ENCODE data around the gene RNF167. TPM values are rescaled to one million over a fixed set of nuclear protein-coding genes. Genes with fewer than 3 reads are reported as not detected.

The RNF167 gene
- total RNA-seq, 6 experiments from 2014 or later, result 52.1 to 73.5 (median 57.5) TPM

- H3K9me3 ChIP-seq, result no peaks in the 10 kb centered on the region
- H3K27ac ChIP-seq, result no peak overlapping the region
- no peak overlapping the region for H3K4me3 ChIP-seq
- H3K36me3 ChIP-seq, result peaks cover 0 to 18% (median 6%) of the 10 kb centered on the region in 4 donors
- intact Hi-C loops (cut with DNase I), result loop anchor here in 1 of 2 donors (10.0 kb wide), 1 partner anchor 58 kb away; no protein-coding TSS in a partner anchor
- TF ChIP-seq POLR2A (IDR thresholded peaks at IDR 0.05) (no peak), CTCF (IDR thresholded peaks at IDR 0.05) (no peak)
- WGBS (ENCODE audit: insufficient coverage, low coverage, low lambda C conversion rate, missing lambda C conversion rate), result no CpG with 5 or more reads among the region's 12 CpGs
- peaks cover 0 to 21% (median 10%) of the 10 kb centered on the region in 4 donors for H3K4me1 ChIP-seq
- ATAC-seq, result no peak
- no peak for DNase-seq
- H3K27me3 ChIP-seq, result no peaks in the 10 kb centered on the region
These were observed 32.3 kb downstream of the RNF167 start for GRCh38 chr17:4972322-4972721.

- intact Hi-C loops (cut with DNase I), result loop anchor here in 1 of 2 donors (10.0 kb wide), 1 partner anchor 58 kb away; no protein-coding TSS in a partner anchor
- H3K4me3 ChIP-seq, result no peak overlapping the region
- no CpG with 5 or more reads among the region's 12 CpGs for WGBS (ENCODE audit: insufficient coverage, low coverage, low lambda C conversion rate, missing lambda C conversion rate)
- peaks cover 0 to 21% (median 10%) of the 10 kb centered on the region in 4 donors for H3K4me1 ChIP-seq
- H3K9me3 ChIP-seq, result no peaks in the 10 kb centered on the region
- H3K27ac ChIP-seq, result no peak overlapping the region
- ATAC-seq, result no peak
- no peak for TF ChIP-seq CTCF (IDR thresholded peaks at IDR 0.05)
- TF ChIP-seq POLR2A (IDR thresholded peaks at IDR 0.05), result no peak
- DNase-seq, result no peak
- H3K36me3 ChIP-seq, result peaks cover 0 to 22% (median 8%) of the 10 kb centered on the region in 4 donors
- H3K27me3 ChIP-seq, result no peaks in the 10 kb centered on the region
These were observed 32.7 kb downstream of the RNF167 start for GRCh38 chr17:4972752-4973151.

GRCh38 chr17:4973256-4974114, 33.4 kb downstream of the RNF167 start:
- intact Hi-C loops (cut with DNase I), result loop anchor here in 1 of 2 donors (10.0 kb wide), 1 partner anchor 59 kb away; no protein-coding TSS in a partner anchor
- Histone ChIP-seq H3K9me3 (no peaks in the 10 kb centered on the region), H3K27me3 (no peaks in the 10 kb centered on the region), H3K4me3 (no peak overlapping the region), H3K4me1 (peaks cover 0 to 20% (median 10%) of the 10 kb centered on the region in 4 donors), H3K27ac (no peak overlapping the region), H3K36me3 (peaks cover 0 to 29% (median 11%) of the 10 kb centered on the region in 4 donors)
- no peak for TF ChIP-seq POLR2A (IDR thresholded peaks at IDR 0.05)
- no peak for DNase-seq
- WGBS (ENCODE audit: insufficient coverage, low coverage, low lambda C conversion rate, missing lambda C conversion rate), result 31% methylated on average over 2 of the region's 10 CpGs
- ATAC-seq, result peak in 2 of 4 donors; percentile 3 to 7

- Histone ChIP-seq H3K27ac (no peak overlapping the region), H3K9me3 (no peaks in the 10 kb centered on the region), H3K27me3 (no peaks in the 10 kb centered on the region), H3K36me3 (peaks cover 0 to 34% (median 13%) of the 10 kb centered on the region in 4 donors), H3K4me3 (no peak overlapping the region), H3K4me1 (peaks cover 0 to 14% (median 8%) of the 10 kb centered on the region in 4 donors)
- 92% methylated on average over 2 of the region's 9 CpGs for whole genome bisulfite sequencing (ENCODE audit: insufficient coverage, low coverage, low lambda C conversion rate, missing lambda C conversion rate)
- DNase-seq (no peak), ATAC-seq (no peak)
- TF ChIP-seq CTCF (IDR thresholded peaks at IDR 0.05) (no peak), POLR2A (IDR thresholded peaks at IDR 0.05) (no peak)
- intact Hi-C loops (cut with DNase I), result loop anchor here in 1 of 2 donors (10.0 kb wide), 1 partner anchor 59 kb away; no protein-coding TSS in a partner anchor
These were observed 34.1 kb downstream of the RNF167 start for GRCh38 chr17:4974115-4974670.

GRCh38 chr17:4978726-4979125, 38.7 kb downstream of the RNF167 start:
- no peak overlapping the region for H3K27ac ChIP-seq
- peak in 3 of 4 donors; percentile 4 to 56 (median 21) for ATAC-seq
- intact Hi-C loops (cut with DNase I), result loop anchor here in 1 of 2 donors (10.0 kb wide), 1 partner anchor 64 kb away; no protein-coding TSS in a partner anchor

More at GRCh38 chr17:4978726-4979125, 38.7 kb downstream of the RNF167 start:
- H3K27me3 ChIP-seq, result no peaks in the 10 kb centered on the region
- peaks cover 0 to 36% (median 14%) of the 10 kb centered on the region in 4 donors for H3K36me3 ChIP-seq
- H3K4me3 ChIP-seq, result no peak overlapping the region
- no peaks in the 10 kb centered on the region for H3K4me1 ChIP-seq
- no peaks in the 10 kb centered on the region for H3K9me3 ChIP-seq
- no peak for DNase-seq
- no peak for TF ChIP-seq POLR2A (IDR thresholded peaks at IDR 0.05)
- no peak for TF ChIP-seq CTCF (IDR thresholded peaks at IDR 0.05)
